K562 treated with DMSO at 1 percent for 24 hours (cell line): Measurements from ENCODE around the gene SAC3D1. TPM values are rescaled to one million over a fixed set of nuclear protein-coding genes. Genes with fewer than 3 reads are reported as not detected.

Source experiments
- total RNA-seq: library from RNA; unstranded; fragments of 300-600 nt; gene quantifications from 2 replicates; pipeline ENCODE4 v1.2.3, GENCODE V29; 2022; ENCODE audit warnings: low read depth; ENCODE audit not compliant: insufficient read depth

The SAC3D1 gene
- 65.7 and 77.0 TPM in 2 replicates for total RNA-seq

GRCh38 chr11:65040847-65041622 is at the start of gene SAC3D1:
Gene SAC3D1 (plus strand): TSS chr11:65041210. CDS start chr11:65041293, 83 bp downstream.

GRCh38 chr11:64996710-64997380 is 44.2 kb upstream of the SAC3D1 start, which contains the start of gene BATF2:
Gene BATF2 (minus strand): TSS chr11:64996971. CDS start chr11:64996914, 57 bp downstream.

GRCh38 chr11:65013888-65014725 is 26.9 kb upstream of the SAC3D1 start, which contains the start of gene ARL2:
Gene ARL2 (plus strand): TSS chr11:65014160. CDS start chr11:65014208, 48 bp downstream.

GRCh38 chr11:65027213-65028067 is 13.6 kb upstream of the SAC3D1 start, which contains the start of gene SNX15:
Gene SNX15 (plus strand): TSS chr11:65027439. CDS start chr11:65027538, 99 bp downstream.

GRCh38 chr11:65058419-65059054 is 17.5 kb downstream of the SAC3D1 start, which contains the start of gene NAALADL1:
Gene NAALADL1 (minus strand): TSS chr11:65058553. CDS start chr11:65058521, 32 bp downstream.

GRCh38 chr11:65083834-65084597 is 43.0 kb downstream of the SAC3D1 start, which contains the start of the genes CDCA5 and ZFPL1:
Gene CDCA5 (minus strand): TSS chr11:65084040. CDS start chr11:65083978, 62 bp downstream.
Gene ZFPL1 (plus strand): TSS chr11:65084222. CDS start chr11:65084699, 477 bp downstream.

Other genes starting within 250 kb of the SAC3D1 start
- 14.9 and 18.6 TPM in 2 replicates for gene MAP4K2, start 238.0 kb upstream of the SAC3D1 start, total RNA-seq
- gene MEN1, start 230.7 kb upstream of the SAC3D1 start, total RNA-seq: 49.6 and 56.7 TPM in 2 replicates
- 8.8 and 8.9 TPM in 2 replicates for gene CDC42BPG, start 196.6 kb upstream of the SAC3D1 start, total RNA-seq
- gene EHD1, start 162.6 kb upstream of the SAC3D1 start, total RNA-seq: 69.7 and 74.6 TPM in 2 replicates
- gene ATG2A, start 124.0 kb upstream of the SAC3D1 start, total RNA-seq: 70.0 and 70.9 TPM in 2 replicates
- 15.6 and 16.7 TPM in 2 replicates for gene PPP2R5B, start 116.5 kb upstream of the SAC3D1 start, total RNA-seq
- gene GPHA2, start 105.3 kb upstream of the SAC3D1 start, total RNA-seq: not detected in 2 replicates
- gene MAJIN, start 69.1 kb upstream of the SAC3D1 start, total RNA-seq: 0.31 TPM in 1 of 2 replicates, not detected in the other
- gene BATF2, start 44.2 kb upstream of the SAC3D1 start, total RNA-seq: 10.3 TPM in 2 replicates
- gene ARL2, start 27.1 kb upstream of the SAC3D1 start, total RNA-seq: 131 and 142 TPM in 2 replicates
- 53.8 and 58.4 TPM in 2 replicates for gene SNX15, start 13.8 kb upstream of the SAC3D1 start, total RNA-seq
- gene NAALADL1, start 17.3 kb downstream of the SAC3D1 start, total RNA-seq: 0.61 TPM in 1 of 2 replicates, not detected in the other
- 83.8 and 84.5 TPM in 2 replicates for gene CDCA5, start 42.8 kb downstream of the SAC3D1 start, total RNA-seq
- gene ZFPL1, start 43.0 kb downstream of the SAC3D1 start, total RNA-seq: 72.4 and 80.5 TPM in 2 replicates
- gene VPS51, start 55.0 kb downstream of the SAC3D1 start, total RNA-seq: 133 and 154 TPM in 2 replicates
- 34.6 and 41.2 TPM in 2 replicates for gene TM7SF2, start 70.7 kb downstream of the SAC3D1 start, total RNA-seq
- gene ZNHIT2, start 76.5 kb downstream of the SAC3D1 start, total RNA-seq: 52.0 and 61.4 TPM in 2 replicates
- 1,172 and 1,237 TPM in 2 replicates for gene FAU, start 80.9 kb downstream of the SAC3D1 start, total RNA-seq
- 82.6 and 89.4 TPM in 2 replicates for gene MRPL49, start 81.1 kb downstream of the SAC3D1 start, total RNA-seq
- gene SYVN1, start 93.3 kb downstream of the SAC3D1 start, total RNA-seq: 60.9 and 64.4 TPM in 2 replicates
- gene SPDYC, start 129.0 kb downstream of the SAC3D1 start, total RNA-seq: 24.4 and 27.1 TPM in 2 replicates
- 212 and 218 TPM in 2 replicates for gene CAPN1, start 140.7 kb downstream of the SAC3D1 start, total RNA-seq
- 36.6 and 45.4 TPM in 2 replicates for gene POLA2, start 220.8 kb downstream of the SAC3D1 start, total RNA-seq